Endothelial cell (in vitro differentiated cells): ENCODE data around the gene CRACR2B. TPM values are rescaled to one million over a fixed set of nuclear protein-coding genes. Genes with fewer than 3 reads are reported as not detected.

ENCODE experiments used
- DNase-seq: peaks from one replicate; pipeline ENCODE4 v3.0.0; 2021; ENCODE audit warnings: low spot score
- H3K27ac Mint-ChIP-seq: one replicate; pipeline ENCODE4 v1.8.0; 2021; ENCODE audit warnings: mixed read lengths, inconsistent platforms; ENCODE audit not compliant: unreplicated experiment
- H3K27me3 Mint-ChIP-seq: one replicate; pipeline ENCODE4 v1.8.0; 2021; ENCODE audit warnings: mild to moderate bottlenecking, moderate library complexity, mixed read lengths, inconsistent platforms; ENCODE audit not compliant: unreplicated experiment
- H3K36me3 Mint-ChIP-seq: one replicate; pipeline ENCODE4 v1.8.0; 2021; ENCODE audit warnings: mild to moderate bottlenecking, low read depth, mixed read lengths, inconsistent platforms; ENCODE audit not compliant: unreplicated experiment
- H3K4me1 Mint-ChIP-seq: one replicate; pipeline ENCODE4 v1.8.0; 2021; ENCODE audit warnings: mild to moderate bottlenecking, mixed read lengths, inconsistent platforms; ENCODE audit not compliant: unreplicated experiment
- H3K4me3 Mint-ChIP-seq: one replicate; pipeline ENCODE4 v1.8.0; 2021; ENCODE audit warnings: mild to moderate bottlenecking, mixed read lengths, inconsistent platforms; ENCODE audit not compliant: unreplicated experiment
- H3K9me3 Mint-ChIP-seq: one replicate; pipeline ENCODE4 v1.8.0; 2021; ENCODE audit warnings: mixed read lengths, inconsistent platforms; ENCODE audit not compliant: unreplicated experiment
- CTCF ChIP-seq: fragments of 200-600 bp; sonication (generic); IDR thresholded peaks from one replicate; pipeline ENCODE4 v1.5.0; 2021; ENCODE audit warnings: antibody characterized with exemption; ENCODE audit not compliant: unreplicated experiment
- total RNA-seq: library from RNA; stranded (reverse); fragmentation: NEBNext Ultra II Directional; extraction: Animal tissue kit (Norgen Biotek cat#: 25700); gene quantifications from one replicate; pipeline ENCODE4 v1.2.1, GENCODE V29; 2021; ENCODE audit not compliant: unreplicated experiment

The CRACR2B gene
- total RNA-seq, 1 donor from 2014 or later, result 28.8 TPM

GRCh38 chr11:795634-796564 lies 31.8 kb upstream of the CRACR2B start:
- no peak overlapping the region for H3K27ac Mint-ChIP-seq

GRCh38 chr11:796565-797295 lies 31.0 kb upstream of the CRACR2B start:
- Mint-ChIP-seq H3K4me3 (peak overlapping the region; percentile 83), H3K36me3 (no peaks in the 10 kb centered on the region), H3K27ac (no peak overlapping the region), H3K9me3 (no peaks in the 10 kb centered on the region), H3K4me1 (no peaks in the 10 kb centered on the region), H3K27me3 (peaks cover 10% of the 10 kb centered on the region)
- DNase-seq, result no peak
- TF ChIP-seq CTCF, result no peak

More at GRCh38 chr11:795634-796564, 31.8 kb upstream of the CRACR2B start:
- Mint-ChIP-seq H3K9me3 (no peaks in the 10 kb centered on the region), H3K4me3 (no peak overlapping the region), H3K36me3 (no peaks in the 10 kb centered on the region), H3K27me3 (peaks cover 9% of the 10 kb centered on the region), H3K4me1 (no peaks in the 10 kb centered on the region)
- DNase-seq, result no peak
- TF ChIP-seq CTCF, result no peak

GRCh38 chr11:797296-798092 lies 30.2 kb upstream of the CRACR2B start:
- peak overlapping the region; percentile 83 for H3K4me3 Mint-ChIP-seq
- no peaks in the 10 kb centered on the region for H3K36me3 Mint-ChIP-seq
- no peak for TF ChIP-seq CTCF
- no peaks in the 10 kb centered on the region for H3K4me1 Mint-ChIP-seq
- peak; percentile 54 for DNase-seq
- no peak overlapping the region for H3K27ac Mint-ChIP-seq
- H3K27me3 Mint-ChIP-seq, result peaks cover 8% of the 10 kb centered on the region
- no peaks in the 10 kb centered on the region for H3K9me3 Mint-ChIP-seq

- peaks cover 10% of the 10 kb centered on the region for H3K27me3 Mint-ChIP-seq
- TF ChIP-seq CTCF, result peak; percentile 94
- H3K27ac Mint-ChIP-seq, result no peak within 1 kb of the TSS
- no peaks in the 10 kb centered on the region for H3K4me1 Mint-ChIP-seq
- peak within 1 kb of the TSS; percentile 83 for H3K4me3 Mint-ChIP-seq
- peak; percentile 95 for DNase-seq
- H3K36me3 Mint-ChIP-seq, result no peaks in the 10 kb centered on the region
- H3K9me3 Mint-ChIP-seq, result no peaks in the 10 kb centered on the region
These were observed 29.5 kb upstream of the CRACR2B start, which contains the start of gene SLC25A22 for GRCh38 chr11:798093-798713. Gene SLC25A22 (minus strand): TSS chr11:798281. CDS start chr11:795006, 3,275 bp downstream.
